Adrenal gland (tissue), 12 donors: ENCODE results near the gene DHX29. TPM values are rescaled to one million over a fixed set of nuclear protein-coding genes. Genes with fewer than 3 reads are reported as not detected.

Source experiments
- DNase-seq, 7 donors: peaks; one replicate each; pipeline ENCODE4 v3.0.0-alpha.2; 2019 to 2020
- H3K27ac ChIP-seq, 5 donors: fragments of 200-600 bp; sonication (generic) in 4 of 5; 1 replicate in 3 of 5; 2 replicates in 2 of 5; pipeline versions ENCODE4 v1.5.1 to v1.8.0; 2016 to 2020; ENCODE audit warnings: mild to moderate bottlenecking in 1 of 5
- H3K27me3 ChIP-seq: fragments of 200-600 bp; 2 replicates; pipeline ENCODE4 v1.8.0; 2021
- H3K36me3 ChIP-seq, 2 donors: fragments of 200-600 bp; replicated peaks in 1 of 2; 1 replicate in 1 of 2; 2 replicates in 1 of 2; pipeline versions ENCODE4 v1.5.1 to v1.8.0; 2018 to 2022
- H3K4me1 ChIP-seq, 2 donors: fragments of 200-600 bp; replicated peaks in 1 of 2; 1 replicate in 1 of 2; 2 replicates in 1 of 2; pipeline versions ENCODE4 v1.5.1 to v1.8.0; 2018 to 2021
- H3K4me3 ChIP-seq, 4 donors: fragments of 200-600 bp; sonication (generic) in 3 of 4; one replicate each; pipeline ENCODE4 v1.5.1; 2016 to 2018
- H3K9me3 ChIP-seq, 3 donors: fragments of 200-600 bp; sonication (generic) in 1 of 3; replicated peaks in 1 of 3; 1 replicate in 2 of 3; 2 replicates in 1 of 3; pipeline versions ENCODE4 v1.5.1 to v1.8.0; 2016 to 2021
- CTCF ChIP-seq, 6 experiments: fragments of 450-650 bp in 4 of 6; fragments of 200-600 bp in 2 of 6; sonication (generic) in 1 of 6; IDR thresholded peaks; 1 replicate in 5 of 6; 2 replicates in 1 of 6; pipeline versions ENCODE4 v1.5.1 to v1.8.0; 2016 to 2021; ENCODE audit warnings: antibody characterized with exemption in 6 of 6, mild to moderate bottlenecking in 2 of 6, moderate library complexity in 1 of 6
- POLR2A ChIP-seq, 2 donors: fragments of 450-650 bp; IDR thresholded peaks; one replicate each; pipeline ENCODE4 v1.6.1; 2017; ENCODE audit warnings: antibody characterized with exemption in 2 of 2, mild to moderate bottlenecking in 2 of 2, moderate library complexity in 1 of 2
- WGBS, 4 donors: extraction: QIAGEN DNeasy Blood & Tissue Kit in 2 of 4; methylation state at CpG; one replicate each; pipeline versions ENCODE4 v1.1.5 to v1.1.7; 2013 to 2017; 5-methylcytosine and 5-hydroxymethylcytosine counted together
- intact Hi-C, 2 donors: fragments of 100-400 bp; cut with DNase I; formaldehyde crosslinking; loops; one replicate each; pipeline versions ENCODE4 v1.14.1 to v1.15.0; 2022 to 2023
- polyA plus RNA-seq, 3 donors: library from polyadenylated mRNA; stranded (reverse); fragments of 200-250 nt in 2 of 3; fragments of 350-450 nt in 1 of 3; fragmentation: Illumina TruSeq in 1 of 3; extraction: RNeasy Lipid Tissue Mini Kit (QIAGEN cat#74804) in 1 of 3; gene quantifications; one replicate each; pipeline ENCODE4 v1.2.3, GENCODE V29; 2013 to 2014
- total RNA-seq, 9 donors: library from RNA; depleted of rRNA in 4 of 9; stranded (reverse); fragments of >200 nt in 4 of 9; fragments of 120-200 nt in 1 of 9; fragmentation: NEBNext Ultra II Directional in 1 of 9; extraction: Animal tissue kit (Norgen Biotek cat#: 25700) in 1 of 9; gene quantifications; one replicate each; pipeline versions ENCODE4 v1.1.0 to v1.2.4, GENCODE V29; 2013 to 2023
- donor health status: healthy with polysubstance abuse.
- donor health status: Bipolar disorder and iron deficiency.
- donor health status: DM: yes; HTN: yes; CAD: no.
- donor health status: DM: no; HTN: no; CAD: no.
- donor health status: DM: no; HTN: no; CAD: no.
- donor health status: DM: yes; HTN: yes; CAD: no.

DHX29 gene
- total and polyA plus RNA-seq, 12 donors = 6.7 to 34.9 (median 24.8) TPM

GRCh38 chr5:55222985-55223811 is 84.3 kb downstream of the DHX29 start:
- Histone ChIP-seq H3K27me3 (peaks cover 85% of the 10 kb centered on the region), H3K4me3 (no peak overlapping the region), H3K9me3 (no peaks in the 10 kb centered on the region), H3K4me1 (peaks cover 19 to 22% of the 10 kb centered on the region in 2 donors), H3K36me3 (no peaks in the 10 kb centered on the region), H3K27ac (no peak overlapping the region)
- DNase-seq = no peak
- TF ChIP-seq CTCF (IDR thresholded peaks at IDR 0.05) = no peak
- TF ChIP-seq POLR2A (IDR thresholded peaks at IDR 0.05) = no peak
- WGBS, 4 donors = 26 to 62% (median 33%) methylated on average over 19 to 61 of the region's 61 CpGs
- intact Hi-C loops = loop anchor here in 1 of 2 donors (10.0 kb wide), 1 partner anchor 48 kb away; the partner anchor contains the start of gene CDC20B

- WGBS, 4 donors = 31 to 44% (median 34%) methylated on average over 29 to 30 of the region's 30 CpGs
- intact Hi-C loops = loop anchor here in 1 of 2 donors (10.0 kb wide), 1 partner anchor 48 kb away; the partner anchor contains the start of gene CDC20B
- DNase-seq = no peak
- Histone ChIP-seq H3K4me1 (peaks cover 17% of the 10 kb centered on the region in 2 donors), H3K27me3 (peaks cover 76% of the 10 kb centered on the region), H3K36me3 (no peaks in the 10 kb centered on the region), H3K4me3 (no peak overlapping the region), H3K27ac (no peak overlapping the region), H3K9me3 (no peaks in the 10 kb centered on the region)
- no peak for TF ChIP-seq CTCF (IDR thresholded peaks at IDR 0.05)
- no peak for TF ChIP-seq POLR2A (IDR thresholded peaks at IDR 0.05)
These were observed 85.2 kb downstream of the DHX29 start for GRCh38 chr5:55222092-55222984.

- intact Hi-C loops = loop anchor here in 1 of 2 donors (10.0 kb wide), 1 partner anchor 46 kb away; the partner anchor contains the start of gene CDC20B
- TF ChIP-seq CTCF (IDR thresholded peaks at IDR 0.05) (no peak), POLR2A (IDR thresholded peaks at IDR 0.05) (no peak)
- Histone ChIP-seq H3K27ac (no peak overlapping the region), H3K4me1 (peaks cover 4 to 6% of the 10 kb centered on the region in 2 donors), H3K36me3 (no peaks in the 10 kb centered on the region), H3K4me3 (peak overlapping the region in 1 of 4 donors; percentile 48), H3K9me3 (no peaks in the 10 kb centered on the region), H3K27me3 (peaks cover 59% of the 10 kb centered on the region)
- no peak for DNase-seq
- 2 to 12% (median 4%) methylated on average over 10 to 62 of the region's 62 CpGs for WGBS, 4 donors
These were observed 86.9 kb downstream of the DHX29 start for GRCh38 chr5:55220433-55221185.
